HG02798 (cell line): ENCODE data around the gene PAPPA2.

Experiments used
- ATAC-seq: cut with Tn5 transposase; IDR thresholded peaks from one replicate; pipeline ENCODE4 v1.9.1; 2021; ENCODE audit warnings: mild to moderate bottlenecking; ENCODE audit not compliant: unreplicated experiment, poor library complexity

Gene PAPPA2

GRCh38 chr1:176880955-176881595 lies 418.1 kb downstream of the PAPPA2 start:
- ATAC-seq, result peak; percentile 64

- ATAC-seq, result no peak
Measured at GRCh38 chr1:176884286-176884685, 421.3 kb downstream of the PAPPA2 start.

- no peak for ATAC-seq
Measured at GRCh38 chr1:176884911-176885310, 421.9 kb downstream of the PAPPA2 start.

- ATAC-seq, result no peak
Measured at GRCh38 chr1:176885341-176885740, 422.4 kb downstream of the PAPPA2 start.

GRCh38 chr1:176885751-176886150 lies 422.8 kb downstream of the PAPPA2 start:
- no peak for ATAC-seq

- no peak for ATAC-seq
Measured at GRCh38 chr1:176888471-176889032, 425.6 kb downstream of the PAPPA2 start.

- no peak for ATAC-seq
Measured at GRCh38 chr1:176893625-176894352, 430.8 kb downstream of the PAPPA2 start.

- ATAC-seq, result no peak
Measured at GRCh38 chr1:176894450-176894849, 431.5 kb downstream of the PAPPA2 start.
